ENCODE results near the gene LZTFL1.

DNA sequence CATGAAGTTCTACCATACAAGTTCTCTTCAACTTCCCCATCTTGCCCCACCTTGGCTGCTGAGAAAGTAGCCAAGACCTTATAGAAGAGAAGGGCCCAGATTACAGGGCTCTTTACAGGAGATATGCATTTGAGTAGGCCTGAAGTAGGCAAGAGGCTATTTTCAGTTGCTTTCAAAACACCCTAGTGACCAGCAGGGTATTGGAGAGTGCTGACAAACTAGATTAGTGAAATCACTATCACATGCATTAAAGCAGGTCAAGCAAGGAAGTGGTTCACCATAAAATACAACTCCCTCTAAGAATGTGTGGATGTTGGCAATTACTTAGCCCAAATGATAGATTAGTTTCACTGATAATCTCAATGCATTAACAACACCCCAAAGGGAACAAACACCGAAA, 2.7 kb upstream of the LZTFL1 start:
- TF ChIP-seq, protein P1, sequence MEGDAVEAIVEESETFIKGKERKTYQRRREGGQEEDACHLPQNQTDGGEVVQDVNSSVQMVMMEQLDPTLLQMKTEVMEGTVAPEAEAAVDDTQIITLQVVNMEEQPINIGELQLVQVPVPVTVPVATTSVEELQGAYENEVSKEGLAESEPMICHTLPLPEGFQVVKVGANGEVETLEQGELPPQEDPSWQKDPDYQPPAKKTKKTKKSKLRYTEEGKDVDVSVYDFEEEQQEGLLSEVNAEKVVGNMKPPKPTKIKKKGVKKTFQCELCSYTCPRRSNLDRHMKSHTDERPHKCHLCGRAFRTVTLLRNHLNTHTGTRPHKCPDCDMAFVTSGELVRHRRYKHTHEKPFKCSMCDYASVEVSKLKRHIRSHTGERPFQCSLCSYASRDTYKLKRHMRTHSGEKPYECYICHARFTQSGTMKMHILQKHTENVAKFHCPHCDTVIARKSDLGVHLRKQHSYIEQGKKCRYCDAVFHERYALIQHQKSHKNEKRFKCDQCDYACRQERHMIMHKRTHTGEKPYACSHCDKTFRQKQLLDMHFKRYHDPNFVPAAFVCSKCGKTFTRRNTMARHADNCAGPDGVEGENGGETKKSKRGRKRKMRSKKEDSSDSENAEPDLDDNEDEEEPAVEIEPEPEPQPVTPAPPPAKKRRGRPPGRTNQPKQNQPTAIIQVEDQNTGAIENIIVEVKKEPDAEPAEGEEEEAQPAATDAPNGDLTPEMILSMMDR (IDR thresholded peaks at IDR 0.05; ENCODE audit: insufficient read depth, low read length, poor library complexity, severe bottlenecking): no peak
- no peak for TF ChIP-seq EZH2phosphoT487 (conservative IDR thresholded peaks at IDR 0.05; ENCODE audit: low read length)

Data from SU-DHL-6 (cell line).